BE2C (cell line): ENCODE results near the gene MOB3B.

Source experiments
- DNase-seq: peaks from one replicate; pipeline ENCODE4 v3.0.0-alpha.2; 2020
- H3K27me3 ChIP-seq: fragments of 250-450 bp; sonication (Bioruptor Pico); 2 replicates; pipeline ENCODE4 v1.5.1; 2020; ENCODE audit warnings: mild to moderate bottlenecking
- H3K36me3 ChIP-seq: fragments of 250-450 bp; sonication (Bioruptor Pico); 2 replicates; pipeline ENCODE4 v1.5.1; 2020; ENCODE audit warnings: mild to moderate bottlenecking
- H3K4me1 ChIP-seq: fragments of 250-450 bp; sonication (Bioruptor Pico); 2 replicates; pipeline ENCODE4 v1.5.1; 2020
- H3K4me3 ChIP-seq: 2 replicates; pipeline ENCODE4 v1.5.1; 2011; ENCODE audit warnings: low read depth, low read length
- H3K9me3 ChIP-seq: fragments of 250-450 bp; sonication (Bioruptor Pico); 2 replicates; pipeline ENCODE4 v1.5.1; 2020
- TF ChIP-seq, protein P1 (sequence below): IDR thresholded peaks from 2 replicates; pipeline ENCODE4 v1.5.1; 2012; ENCODE audit warnings: mild to moderate bottlenecking, low read depth, low read length

MOB3B gene

DNA sequence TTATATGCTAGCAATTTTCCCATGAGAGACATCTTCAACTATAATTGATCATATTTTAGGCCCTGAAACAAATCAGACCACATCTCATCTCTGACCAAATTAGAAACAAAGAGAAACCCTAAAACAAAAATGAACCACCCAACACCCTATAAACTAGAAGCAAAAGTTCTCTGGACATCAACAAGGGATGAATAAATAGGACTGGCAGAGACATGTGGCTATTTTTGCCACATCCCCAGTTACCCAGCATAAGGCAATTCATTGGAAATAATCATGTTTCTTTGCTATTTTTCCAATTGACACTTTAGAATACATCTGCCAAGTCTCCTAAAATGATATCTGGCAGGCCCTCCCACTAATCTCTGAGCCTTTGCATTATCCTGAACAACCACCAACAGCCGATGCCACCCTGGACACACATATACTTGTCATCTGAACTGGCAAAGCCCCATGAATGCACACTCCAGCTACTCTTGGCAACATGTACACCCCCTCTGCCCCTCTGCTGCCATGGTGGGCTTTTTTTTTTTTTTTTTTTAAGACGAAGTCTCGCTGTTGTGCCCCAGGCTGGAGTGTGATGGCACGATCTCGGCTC is 179.1 kb downstream of the MOB3B start:
- Histone ChIP-seq H3K27me3 (no peaks in the 10 kb centered on the region), H3K9me3 (no peaks in the 10 kb centered on the region)
- TF ChIP-seq, protein P1, sequence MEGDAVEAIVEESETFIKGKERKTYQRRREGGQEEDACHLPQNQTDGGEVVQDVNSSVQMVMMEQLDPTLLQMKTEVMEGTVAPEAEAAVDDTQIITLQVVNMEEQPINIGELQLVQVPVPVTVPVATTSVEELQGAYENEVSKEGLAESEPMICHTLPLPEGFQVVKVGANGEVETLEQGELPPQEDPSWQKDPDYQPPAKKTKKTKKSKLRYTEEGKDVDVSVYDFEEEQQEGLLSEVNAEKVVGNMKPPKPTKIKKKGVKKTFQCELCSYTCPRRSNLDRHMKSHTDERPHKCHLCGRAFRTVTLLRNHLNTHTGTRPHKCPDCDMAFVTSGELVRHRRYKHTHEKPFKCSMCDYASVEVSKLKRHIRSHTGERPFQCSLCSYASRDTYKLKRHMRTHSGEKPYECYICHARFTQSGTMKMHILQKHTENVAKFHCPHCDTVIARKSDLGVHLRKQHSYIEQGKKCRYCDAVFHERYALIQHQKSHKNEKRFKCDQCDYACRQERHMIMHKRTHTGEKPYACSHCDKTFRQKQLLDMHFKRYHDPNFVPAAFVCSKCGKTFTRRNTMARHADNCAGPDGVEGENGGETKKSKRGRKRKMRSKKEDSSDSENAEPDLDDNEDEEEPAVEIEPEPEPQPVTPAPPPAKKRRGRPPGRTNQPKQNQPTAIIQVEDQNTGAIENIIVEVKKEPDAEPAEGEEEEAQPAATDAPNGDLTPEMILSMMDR: no peak

DNA sequence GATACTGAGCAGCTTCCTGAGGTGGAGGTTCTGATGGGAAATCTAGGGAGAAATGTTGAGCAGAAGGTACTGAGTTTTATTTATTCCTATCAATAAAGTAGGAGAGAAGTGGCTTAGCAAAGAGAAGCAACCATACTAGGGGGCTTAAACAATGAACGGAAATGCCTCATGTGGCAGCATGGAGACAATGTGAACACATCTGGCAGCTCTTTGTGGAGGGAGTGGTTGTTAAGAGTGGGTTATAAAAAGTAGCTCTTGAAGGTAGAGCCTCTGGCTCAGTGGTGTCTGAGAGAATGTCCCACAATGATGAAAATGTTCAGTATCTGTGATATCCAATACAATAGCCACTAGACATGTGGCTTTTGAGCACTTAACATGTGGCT is 179.9 kb downstream of the MOB3B start:
- H3K4me3 ChIP-seq: no peak overlapping the region
- DNase-seq: no peak
- no peaks in the 10 kb centered on the region for H3K27me3 ChIP-seq
- TF ChIP-seq, protein P1: no peak
- no peaks in the 10 kb centered on the region for H3K9me3 ChIP-seq
- no peaks in the 10 kb centered on the region for H3K36me3 ChIP-seq
- peaks cover 17% of the 10 kb centered on the region for H3K4me1 ChIP-seq

More for the DNA sequence above, 179.1 kb downstream of the MOB3B start:
- no peaks in the 10 kb centered on the region for H3K36me3 ChIP-seq
- H3K4me3 ChIP-seq: no peak overlapping the region
- peaks cover 17% of the 10 kb centered on the region for H3K4me1 ChIP-seq
- DNase-seq: no peak

DNA sequence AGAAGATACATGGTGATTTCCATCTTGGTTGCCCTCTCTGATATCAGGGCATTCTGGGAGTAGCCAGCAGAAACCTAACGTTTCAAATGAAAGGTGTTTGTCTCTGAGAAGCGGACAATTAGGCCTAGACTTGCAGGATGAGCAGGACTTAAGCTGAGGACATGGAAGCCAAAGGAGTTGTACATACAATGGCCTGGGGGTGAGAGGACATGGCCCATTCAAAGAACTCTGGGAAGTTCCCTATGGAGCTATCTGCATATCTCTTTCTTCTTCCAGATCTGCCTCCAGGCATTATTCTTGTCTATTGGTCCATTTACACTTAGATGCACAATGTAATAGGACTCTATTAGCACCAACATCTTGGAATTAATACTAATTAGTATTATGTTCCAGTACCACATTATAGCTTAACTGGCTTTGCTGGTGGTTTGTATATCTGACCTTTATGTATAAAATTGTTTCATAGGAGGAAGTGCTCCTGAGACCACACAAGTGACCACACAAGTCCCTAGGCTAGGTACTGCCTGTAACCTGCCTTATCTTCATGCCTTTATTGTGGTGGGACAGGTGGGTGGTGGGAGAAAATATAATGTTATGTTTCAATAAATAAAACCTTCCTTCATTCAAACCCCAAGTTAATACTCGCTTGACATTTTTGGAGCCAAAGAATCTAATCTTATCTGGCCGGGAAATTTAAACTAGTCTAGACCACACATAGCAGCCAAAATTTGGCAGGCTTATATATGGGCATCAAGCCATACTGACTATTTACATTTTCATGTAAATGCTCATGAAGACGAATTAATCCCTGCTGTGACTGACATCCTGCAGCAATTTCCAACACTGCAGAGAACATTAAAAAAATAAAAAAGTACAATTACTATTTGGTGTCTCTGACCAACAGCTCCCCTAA is 180.6 kb downstream of the MOB3B start:
- Histone ChIP-seq H3K4me1 (peaks cover 13% of the 10 kb centered on the region), H3K9me3 (no peaks in the 10 kb centered on the region), H3K36me3 (no peaks in the 10 kb centered on the region), H3K4me3 (no peak overlapping the region), H3K27me3 (no peaks in the 10 kb centered on the region)
- TF ChIP-seq, protein P1: no peak
- no peak for DNase-seq

DNA sequence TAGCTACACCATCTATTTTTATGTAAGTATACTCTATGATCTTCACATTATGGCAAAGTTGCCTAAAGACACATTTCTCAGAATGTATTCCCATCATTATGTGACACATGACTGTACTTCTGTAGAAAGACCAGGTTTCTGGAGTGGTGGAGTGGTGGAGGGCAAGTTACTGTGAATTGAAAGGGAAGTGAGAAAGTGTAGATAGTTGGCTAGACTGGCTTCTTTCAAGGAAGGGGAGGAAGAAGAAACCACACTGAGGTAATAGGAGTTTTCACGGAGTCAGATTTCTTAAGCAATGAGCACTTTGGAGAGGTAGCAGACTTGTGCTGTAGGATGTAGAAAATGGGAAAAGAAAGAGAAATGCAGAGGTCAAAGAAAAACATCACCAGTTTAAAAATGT is 181.7 kb downstream of the MOB3B start:
- no peak for DNase-seq

DNA sequence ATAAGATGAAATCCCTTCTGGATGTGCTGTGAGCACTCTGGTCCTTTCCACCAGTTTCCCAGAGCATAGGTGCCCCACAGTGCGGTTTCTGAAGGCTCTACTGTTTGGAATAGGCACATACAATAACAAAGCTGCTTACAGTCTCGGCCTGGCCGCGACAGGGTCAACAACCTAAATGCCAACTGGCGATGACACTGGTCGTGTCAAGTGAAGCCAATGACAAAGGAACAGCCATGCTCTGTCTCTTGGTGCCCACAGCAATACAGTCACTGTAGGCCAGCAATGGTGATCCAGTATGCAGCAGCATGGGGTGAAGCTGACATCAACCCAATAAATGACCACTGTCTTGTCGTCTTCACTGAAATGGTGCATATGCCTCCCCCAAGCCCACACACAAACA is 184.8 kb downstream of the MOB3B start:
- TF ChIP-seq, protein P1: no peak
- Histone ChIP-seq H3K4me1 (no peaks in the 10 kb centered on the region), H3K4me3 (no peak overlapping the region)

More for the DNA sequence above, 181.7 kb downstream of the MOB3B start:
- Histone ChIP-seq H3K4me3 (no peak overlapping the region), H3K9me3 (no peaks in the 10 kb centered on the region), H3K27me3 (no peaks in the 10 kb centered on the region), H3K36me3 (no peaks in the 10 kb centered on the region), H3K4me1 (peaks cover 2% of the 10 kb centered on the region; the same call in 1 of the 2 replicates)
- TF ChIP-seq, protein P1: no peak

More for the DNA sequence above, 184.8 kb downstream of the MOB3B start:
- no peak for DNase-seq
- no peaks in the 10 kb centered on the region for H3K27me3 ChIP-seq
- no peaks in the 10 kb centered on the region for H3K9me3 ChIP-seq
- H3K36me3 ChIP-seq: no peaks in the 10 kb centered on the region
